ENCODE measurements around the gene ACRBP. TPM values are rescaled to one million over a fixed set of nuclear protein-coding genes. Genes with fewer than 3 reads are reported as not detected.

The ACRBP gene
- total RNA-seq, 1 experiment from 2014 or later = 1.3 TPM

DNA sequence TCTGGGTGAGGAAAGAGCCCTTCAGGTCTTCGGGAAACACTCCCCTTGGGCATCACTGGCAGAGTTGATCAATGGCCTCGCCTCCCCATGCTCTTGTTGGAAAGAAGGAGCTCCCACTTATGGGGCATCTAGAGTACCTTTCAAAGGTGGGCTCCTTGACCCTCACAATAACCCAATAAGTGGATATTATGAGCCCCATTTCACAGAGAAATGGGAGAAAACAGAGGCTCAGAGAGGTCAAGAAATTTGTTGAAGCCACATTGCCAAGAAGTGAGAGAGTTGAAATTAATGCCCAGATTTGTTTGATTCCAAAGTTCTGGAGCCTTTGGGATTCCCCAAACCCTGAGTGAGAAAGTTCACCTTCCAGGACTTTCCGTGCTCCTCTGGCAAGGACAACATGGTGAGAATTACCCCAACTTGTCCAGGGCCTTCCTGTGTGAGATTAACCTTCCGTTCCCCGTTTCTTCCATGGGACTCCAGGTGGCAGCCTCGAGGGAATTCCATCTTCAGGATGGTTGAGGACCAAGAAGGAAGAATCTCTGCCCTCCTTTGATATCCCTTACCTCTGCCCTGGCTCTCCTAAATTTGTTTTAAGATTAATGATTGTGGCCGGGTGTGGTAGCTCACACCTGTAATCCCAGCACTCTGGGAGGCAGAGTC, 32.6 kb downstream of the ACRBP start:
- Histone ChIP-seq H4K8ac (replicated peaks; ENCODE audit: insufficient read length, low read depth, low read length) (no peak overlapping the region), H3K14ac (ENCODE audit: insufficient read depth, low read length) (peak overlapping the region; percentile 53; the same call in 1 of the 2 replicates), H3K4me1 (ENCODE audit: insufficient read depth, low read length) (peaks cover 16% of the 10 kb centered on the region; the same call in 1 of the 2 replicates), H2BK20ac (ENCODE audit: low read depth, low read length, poor library complexity, severe bottlenecking) (no peak overlapping the region), H3K79me1 (ENCODE audit: insufficient read depth, low read depth, low read length, poor library complexity, severe bottlenecking) (no peaks in the 10 kb centered on the region), H3K9ac (ENCODE audit: extremely low read depth, insufficient read length, low read length) (no peak overlapping the region), H3K27ac (ENCODE audit: insufficient read length, low read depth, low read length) (no peak overlapping the region), H2AFZ (ENCODE audit: low read length) (no peak overlapping the region), H2AK5ac (ENCODE audit: insufficient read length, low read length) (no peak overlapping the region), H3T11ph (ENCODE audit: low read length) (no peak overlapping the region), H3K27me3 (ENCODE audit: insufficient read depth, low read length) (peaks cover 3% of the 10 kb centered on the region; the same call in 1 of the 2 replicates), H4K91ac (ENCODE audit: insufficient read length, low read depth, low read length) (no peak overlapping the region), H3K4ac (ENCODE audit: low read depth, low read length) (no peak overlapping the region), H2BK12ac (ENCODE audit: insufficient read length, low read depth, low read length) (no peak overlapping the region), H2BK5ac (ENCODE audit: insufficient read length, low read length) (no peak overlapping the region), H2BK120ac (ENCODE audit: low read depth, low read length, poor library complexity, severe bottlenecking) (no peak overlapping the region), H3K9me3 (ENCODE audit: control insufficient read depth, low read depth, low read length) (no peaks in the 10 kb centered on the region), H3K23ac (ENCODE audit: insufficient read length, low read depth, low read length) (no peak overlapping the region), H4K5ac (ENCODE audit: insufficient read length, low read depth, low read length) (no peak overlapping the region), H3K4me2 (ENCODE audit: insufficient read depth, insufficient read length, low read length) (peak overlapping the region; percentile 45), H3K23me2 (ENCODE audit: insufficient read length, low read depth, low read length, poor library complexity, severe bottlenecking) (peaks cover 4% of the 10 kb centered on the region), H2BK15ac (ENCODE audit: low read depth, low read length) (no peak overlapping the region), H3K56ac (ENCODE audit: insufficient read length, low read depth, low read length) (no peak overlapping the region), H3K79me2 (ENCODE audit: insufficient read depth, low read length) (no peaks in the 10 kb centered on the region), H4K20me1 (ENCODE audit: control insufficient read depth, insufficient read depth, insufficient read length) (no peaks in the 10 kb centered on the region), H3K18ac (ENCODE audit: insufficient read length, low read depth, low read length) (peak overlapping the region; percentile 63)
- Mint-ChIP-seq H3K27ac (peak overlapping the region; percentile 94 to 98 (median 95)), H3K4me3 (peak overlapping the region; percentile 45 to 77), H3K4me1 (peaks cover 35 to 46% of the 10 kb centered on the region in 2 experiments), H3K36me3 (ENCODE audit: insufficient read depth in 1 of 3, low read depth in 3 of 3) (no peaks in the 10 kb centered on the region), H3K27me3 (ENCODE audit: low read depth) (peaks cover 12% of the 10 kb centered on the region), H3K9me3 (no peaks in the 10 kb centered on the region)
- TF ChIP-seq, protein P1, sequence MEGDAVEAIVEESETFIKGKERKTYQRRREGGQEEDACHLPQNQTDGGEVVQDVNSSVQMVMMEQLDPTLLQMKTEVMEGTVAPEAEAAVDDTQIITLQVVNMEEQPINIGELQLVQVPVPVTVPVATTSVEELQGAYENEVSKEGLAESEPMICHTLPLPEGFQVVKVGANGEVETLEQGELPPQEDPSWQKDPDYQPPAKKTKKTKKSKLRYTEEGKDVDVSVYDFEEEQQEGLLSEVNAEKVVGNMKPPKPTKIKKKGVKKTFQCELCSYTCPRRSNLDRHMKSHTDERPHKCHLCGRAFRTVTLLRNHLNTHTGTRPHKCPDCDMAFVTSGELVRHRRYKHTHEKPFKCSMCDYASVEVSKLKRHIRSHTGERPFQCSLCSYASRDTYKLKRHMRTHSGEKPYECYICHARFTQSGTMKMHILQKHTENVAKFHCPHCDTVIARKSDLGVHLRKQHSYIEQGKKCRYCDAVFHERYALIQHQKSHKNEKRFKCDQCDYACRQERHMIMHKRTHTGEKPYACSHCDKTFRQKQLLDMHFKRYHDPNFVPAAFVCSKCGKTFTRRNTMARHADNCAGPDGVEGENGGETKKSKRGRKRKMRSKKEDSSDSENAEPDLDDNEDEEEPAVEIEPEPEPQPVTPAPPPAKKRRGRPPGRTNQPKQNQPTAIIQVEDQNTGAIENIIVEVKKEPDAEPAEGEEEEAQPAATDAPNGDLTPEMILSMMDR (conservative IDR thresholded peaks at IDR 0.05) = peak; percentile 48
- no CpG with 5 or more reads among the region's 7 CpGs for WGBS (ENCODE audit: extremely low coverage, insufficient read length, low lambda C conversion rate)
- peak; percentile 75 for DNase-seq
